Urinary bladder (tissue), 4 donors: ENCODE measurements around the gene PLA2G2F. TPM values are rescaled to one million over a fixed set of nuclear protein-coding genes. Genes with fewer than 3 reads are reported as not detected.

Source experiments
- DNase-seq: peaks from one replicate; pipeline ENCODE4 v3.0.0-alpha.2; 2015; ENCODE audit errors: extremely low spot score
- H3K27ac ChIP-seq: one replicate; pipeline ENCODE4 v1.5.1; 2013; ENCODE audit warnings: low read depth, mild to moderate bottlenecking, moderate library complexity
- H3K36me3 ChIP-seq: one replicate; pipeline ENCODE4 v1.6.1; 2013; ENCODE audit warnings: mild to moderate bottlenecking, moderate library complexity; ENCODE audit not compliant: insufficient read depth
- H3K4me1 ChIP-seq: one replicate; pipeline ENCODE4 v1.6.1; 2013; ENCODE audit warnings: mild to moderate bottlenecking, moderate library complexity; ENCODE audit not compliant: insufficient read depth
- H3K4me3 ChIP-seq: one replicate; pipeline ENCODE4 v1.5.1; 2013; ENCODE audit warnings: low read depth, low read length
- WGBS: extraction: QIAGEN DNeasy Blood & Tissue Kit; methylation state at CpG from one replicate; pipeline ENCODE4 v1.1.7; 2013; 5-methylcytosine and 5-hydroxymethylcytosine counted together
- polyA plus RNA-seq: library from polyadenylated mRNA; stranded (reverse); fragments of 200-250 nt; gene quantifications from one replicate; pipeline ENCODE4 v1.2.3, GENCODE V29; 2013
- total RNA-seq: library from RNA; depleted of rRNA; stranded (reverse); fragments of >200 nt; gene quantifications from one replicate; pipeline ENCODE4 v1.2.3, GENCODE V29; 2014
- donor health status: healthy with polysubstance abuse.
- donor health status: healthy.

Gene PLA2G2F, protein sequence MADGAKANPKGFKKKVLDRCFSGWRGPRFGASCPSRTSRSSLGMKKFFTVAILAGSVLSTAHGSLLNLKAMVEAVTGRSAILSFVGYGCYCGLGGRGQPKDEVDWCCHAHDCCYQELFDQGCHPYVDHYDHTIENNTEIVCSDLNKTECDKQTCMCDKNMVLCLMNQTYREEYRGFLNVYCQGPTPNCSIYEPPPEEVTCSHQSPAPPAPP
- total RNA-seq (1.3 TPM), polyA plus RNA-seq (2.6 TPM)

DNA sequence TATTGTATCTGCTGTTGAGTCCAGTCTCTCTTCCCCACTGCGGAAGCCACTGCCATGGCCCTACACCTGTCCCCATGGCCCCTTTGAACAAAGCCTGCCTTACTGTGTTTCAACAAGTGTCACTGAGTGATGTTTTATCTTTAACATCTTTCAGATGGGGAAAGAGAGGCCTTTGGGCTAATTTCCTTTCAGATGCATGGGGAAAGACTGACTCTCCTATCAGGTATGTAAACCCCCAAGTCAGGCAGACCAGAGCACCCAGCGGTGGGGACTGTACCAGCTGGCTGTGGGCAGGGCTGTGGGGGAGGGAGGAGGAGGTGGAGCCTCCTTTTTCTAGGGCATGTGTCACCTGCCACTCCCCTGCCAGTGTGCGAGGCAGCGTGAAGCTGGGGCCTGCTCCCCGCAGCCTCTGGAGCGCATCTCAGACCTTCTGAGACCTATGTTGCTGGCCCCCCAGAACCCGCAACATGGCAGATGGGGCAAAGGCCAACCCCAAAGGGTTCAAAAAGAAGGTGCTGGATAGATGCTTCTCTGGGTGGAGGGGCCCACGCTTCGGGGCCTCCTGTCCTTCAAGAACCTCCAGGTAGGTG lies at the start of gene PLA2G2F:
TSS of gene PLA2G2F (plus strand) at position 363 of the 590 bp plus-strand sequence. CDS start at position 468, 105 bp downstream.
- Histone ChIP-seq H3K4me3 (no peak within 1 kb of the TSS), H3K36me3 (no peaks in the 10 kb centered on the region), H3K4me1 (no peaks in the 10 kb centered on the region), H3K27ac (peak within 1 kb of the TSS; percentile 33)
- 90% methylated on average over 9 of the region's 9 CpGs for WGBS
- no peak for DNase-seq

- 90% methylated on average over 19 of the region's 19 CpGs for WGBS
- Histone ChIP-seq H3K4me3 (no peak overlapping the region), H3K4me1 (no peaks in the 10 kb centered on the region), H3K36me3 (no peaks in the 10 kb centered on the region), H3K27ac (no peak overlapping the region)
- DNase-seq: no peak
Observed at GRCh38 chr1:20089328-20090077, 49.6 kb upstream of the PLA2G2F start.

DNA sequence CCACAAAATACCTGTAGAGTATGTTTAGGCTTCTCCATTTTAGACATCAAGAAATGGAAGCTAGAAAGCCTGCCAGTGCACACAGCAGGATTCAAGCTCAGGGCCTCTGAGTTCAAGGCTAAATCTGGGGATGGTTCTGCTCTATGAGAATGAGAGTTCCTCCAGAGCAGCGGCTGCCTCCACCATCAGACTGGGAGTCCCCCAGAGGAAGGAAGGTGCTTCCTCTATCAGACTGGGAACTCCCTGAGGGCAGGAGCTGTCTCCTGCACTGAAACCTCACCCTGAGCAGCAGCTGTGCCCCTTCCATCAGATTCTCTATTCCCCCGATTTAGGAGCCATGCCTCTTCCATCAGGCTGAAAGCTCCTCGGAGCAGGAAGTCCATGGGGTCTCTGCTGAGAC lies 49.0 kb upstream of the PLA2G2F start:
- DNase-seq: no peak
- Histone ChIP-seq H3K36me3 (no peaks in the 10 kb centered on the region), H3K4me3 (no peak overlapping the region), H3K4me1 (no peaks in the 10 kb centered on the region), H3K27ac (no peak overlapping the region)
- 91% methylated on average over 3 of the region's 3 CpGs for WGBS

DNA sequence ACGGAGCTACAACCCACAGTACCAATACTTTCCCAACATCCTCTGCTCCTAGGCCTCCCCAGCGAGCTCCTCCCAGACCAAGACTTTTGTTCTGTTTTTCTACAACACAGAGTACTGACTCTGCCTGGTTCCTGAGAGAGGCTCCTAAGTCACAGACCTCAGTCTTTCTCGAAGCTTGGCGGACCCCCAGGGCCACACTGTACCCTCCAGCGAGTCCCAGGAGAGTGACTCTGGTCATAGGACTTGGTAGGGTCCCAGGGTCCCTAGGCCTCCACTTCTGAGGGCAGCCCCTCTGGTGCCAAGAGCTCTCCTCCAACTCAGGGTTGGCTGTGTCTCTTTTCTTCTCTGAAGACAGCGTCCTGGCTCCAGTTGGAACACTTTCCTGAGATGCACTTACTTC lies 48.5 kb upstream of the PLA2G2F start:
- WGBS: 90% methylated on average over 6 of the region's 6 CpGs
- no peaks in the 10 kb centered on the region for H3K4me1 ChIP-seq
- H3K27ac ChIP-seq: no peak overlapping the region
- H3K4me3 ChIP-seq: no peak overlapping the region
- DNase-seq: no peak
- H3K36me3 ChIP-seq: no peaks in the 10 kb centered on the region

DNA sequence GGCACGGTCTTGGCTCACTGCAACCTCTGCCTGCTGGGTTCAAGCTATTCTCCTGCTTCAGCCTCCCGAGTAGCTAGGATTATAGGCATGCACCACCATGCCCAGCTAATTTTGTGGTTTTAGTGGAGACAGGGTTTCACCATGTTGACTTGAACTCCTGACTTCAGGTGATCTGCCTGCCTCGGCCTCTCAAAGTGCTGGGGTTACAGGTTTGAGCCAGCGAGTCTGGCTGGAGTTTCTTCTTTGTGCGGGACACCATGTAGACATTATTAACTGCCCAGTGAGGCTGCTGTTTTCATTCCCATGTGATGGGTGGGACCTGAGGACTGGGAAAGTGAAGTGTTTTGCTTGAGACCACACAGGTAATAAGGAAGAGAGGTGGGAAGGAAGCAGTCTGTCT lies 45.8 kb upstream of the PLA2G2F start:
- 92% methylated on average over 5 of the region's 5 CpGs for WGBS
- no peaks in the 10 kb centered on the region for H3K4me1 ChIP-seq

GRCh38 chr1:20093940-20094391 lies 45.2 kb upstream of the PLA2G2F start:
- WGBS: 64% methylated on average over 5 of the region's 5 CpGs
- Histone ChIP-seq H3K27ac (no peak overlapping the region), H3K36me3 (no peaks in the 10 kb centered on the region), H3K4me1 (no peaks in the 10 kb centered on the region), H3K4me3 (no peak overlapping the region)
- no peak for DNase-seq

More for the DNA sequence above, 45.8 kb upstream of the PLA2G2F start:
- Histone ChIP-seq H3K36me3 (no peaks in the 10 kb centered on the region), H3K27ac (no peak overlapping the region), H3K4me3 (no peak overlapping the region)
- no peak for DNase-seq

DNA sequence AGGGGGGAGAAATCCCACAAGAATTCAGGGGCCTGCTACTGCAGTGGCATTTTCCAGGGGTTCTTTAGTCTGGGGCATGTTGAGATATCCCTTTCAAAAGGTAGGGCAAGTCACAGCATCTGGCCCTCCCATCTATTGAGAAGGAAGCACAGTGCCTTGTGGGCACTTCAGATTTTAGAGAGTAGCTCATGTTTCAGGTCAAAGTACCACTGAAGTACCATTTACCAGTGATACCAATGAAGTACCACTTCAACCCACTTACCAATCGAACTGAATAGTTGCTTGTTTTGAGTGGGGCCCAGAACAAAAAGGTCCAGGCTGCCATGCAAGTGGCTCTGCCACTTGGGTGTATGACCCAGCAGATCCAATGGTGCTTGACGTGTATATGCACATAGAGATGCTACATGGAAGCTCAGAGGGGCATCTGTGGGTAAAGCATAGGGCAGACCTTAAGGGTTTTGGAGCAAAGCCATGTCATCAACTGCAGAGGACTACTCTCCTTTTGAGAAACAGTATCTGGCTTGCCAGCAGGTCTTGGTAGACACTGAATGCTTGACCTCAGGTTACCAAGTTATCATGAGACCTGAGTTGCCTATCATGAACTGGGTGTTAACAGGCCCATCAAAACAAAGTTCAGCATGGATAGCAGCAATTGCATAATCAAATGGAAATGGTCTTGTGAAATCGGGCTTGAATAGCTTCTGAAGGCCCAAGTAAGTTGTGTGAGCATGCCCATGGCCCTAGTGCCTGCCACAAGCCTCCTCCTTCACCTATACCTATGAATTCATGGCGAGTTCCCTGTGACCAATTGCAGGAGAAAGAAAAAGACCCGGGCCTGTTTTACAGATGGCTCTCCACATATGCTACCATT lies 43.3 kb upstream of the PLA2G2F start:
- H3K4me1 ChIP-seq: no peaks in the 10 kb centered on the region
- H3K36me3 ChIP-seq: no peaks in the 10 kb centered on the region
- no peak overlapping the region for H3K4me3 ChIP-seq
- no peak for DNase-seq
- WGBS: 83% methylated on average over 5 of the region's 5 CpGs
- no peak overlapping the region for H3K27ac ChIP-seq

DNA sequence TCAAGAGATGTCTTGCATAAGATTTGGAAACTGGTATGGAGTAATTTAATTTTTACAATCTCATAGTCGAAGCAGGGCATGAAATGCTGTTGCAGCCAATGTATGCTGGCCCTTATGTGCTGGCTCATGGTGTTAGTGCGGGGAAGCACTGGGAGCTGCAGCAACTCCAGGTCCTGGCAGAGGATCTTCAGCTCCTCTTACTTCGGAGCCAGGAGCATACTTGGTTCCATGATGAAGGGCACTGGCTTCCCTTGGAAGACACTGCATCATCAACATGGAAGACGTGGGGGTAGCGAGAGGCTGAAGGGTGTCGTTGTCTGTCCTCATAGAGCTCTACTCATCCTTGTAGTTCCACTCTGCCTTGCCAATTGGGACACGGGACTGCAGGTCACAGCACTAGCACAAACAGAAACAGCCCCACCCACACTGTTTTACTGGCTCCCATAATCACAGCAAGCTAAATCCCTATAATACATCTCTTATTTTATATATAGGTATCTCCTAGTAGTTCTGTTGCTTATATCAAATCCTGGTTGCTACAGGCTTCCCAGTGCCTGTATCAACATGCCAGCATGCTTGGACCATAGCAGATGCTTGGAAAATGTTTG lies 42.2 kb upstream of the PLA2G2F start:
- Histone ChIP-seq H3K4me3 (no peak overlapping the region), H3K4me1 (no peaks in the 10 kb centered on the region), H3K36me3 (no peaks in the 10 kb centered on the region), H3K27ac (no peak overlapping the region)
- WGBS: 89% methylated on average over 7 of the region's 7 CpGs
- no peak for DNase-seq

- Histone ChIP-seq H3K4me1 (no peaks in the 10 kb centered on the region), H3K4me3 (no peak overlapping the region), H3K27ac (no peak overlapping the region), H3K36me3 (no peaks in the 10 kb centered on the region)
- 52% methylated on average over 3 of the region's 3 CpGs for WGBS
- no peak for DNase-seq
Observed at GRCh38 chr1:20099533-20099932, 39.6 kb upstream of the PLA2G2F start.

DNA sequence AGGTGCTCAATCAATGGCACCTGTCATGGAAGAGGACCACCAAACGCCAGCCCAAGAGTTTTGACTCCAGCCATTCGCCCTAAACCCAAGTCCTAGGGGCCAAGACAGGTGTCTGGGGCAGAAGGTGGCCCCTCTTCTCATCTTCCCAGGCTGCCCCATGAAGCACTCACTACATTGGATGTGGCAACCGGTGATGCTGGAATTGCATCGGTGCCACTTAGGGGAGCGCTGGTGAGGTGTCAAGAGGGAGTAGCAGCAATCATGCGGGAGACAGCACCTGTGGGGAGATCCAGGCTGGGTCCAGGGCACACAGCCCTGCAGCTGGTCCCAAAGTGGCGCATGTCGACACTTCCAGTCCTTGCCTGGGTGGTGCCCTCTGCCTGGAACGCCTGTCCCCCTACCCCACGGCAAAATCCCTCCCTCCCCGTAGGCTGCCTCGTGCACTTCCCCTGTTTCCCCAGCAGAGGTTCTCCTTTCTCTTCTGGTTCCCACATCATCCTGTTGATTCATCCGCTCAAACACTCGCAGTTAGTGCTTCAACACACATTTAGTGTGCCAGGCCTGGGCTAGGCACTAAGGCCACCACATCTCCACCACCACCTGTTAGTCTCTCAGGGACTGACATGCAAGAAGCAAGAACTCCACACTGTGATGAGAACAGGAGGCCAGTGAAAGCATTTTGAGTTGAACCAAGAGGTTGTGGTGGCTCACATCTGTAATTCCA lies 38.3 kb upstream of the PLA2G2F start:
- Histone ChIP-seq H3K4me1 (no peaks in the 10 kb centered on the region), H3K4me3 (no peak overlapping the region), H3K27ac (no peak overlapping the region), H3K36me3 (no peaks in the 10 kb centered on the region)
- DNase-seq: no peak
- WGBS: 51% methylated on average over 14 of the region's 14 CpGs

DNA sequence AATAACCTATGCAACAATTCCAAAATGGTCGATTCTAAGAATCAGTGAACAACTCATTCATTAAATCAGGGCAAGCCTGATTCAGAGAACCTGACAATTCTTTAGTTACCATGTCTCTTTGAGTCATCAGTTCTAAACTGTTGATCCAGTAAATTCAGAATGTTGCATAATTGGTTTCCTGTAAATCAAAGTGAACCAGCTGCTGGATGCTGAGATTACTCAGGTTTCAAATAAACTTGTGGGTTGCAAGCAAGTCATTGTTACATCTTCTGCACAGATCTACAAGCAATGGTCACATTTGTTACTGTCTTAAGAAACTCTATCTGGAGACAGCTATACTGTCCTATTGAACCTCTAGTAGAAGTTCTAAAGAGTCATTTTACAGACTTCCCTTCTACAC lies 36.2 kb upstream of the PLA2G2F start:
- DNase-seq: no peak
- WGBS: 64% methylated on average over 1 of the region's 1 CpG
- Histone ChIP-seq H3K36me3 (no peaks in the 10 kb centered on the region), H3K27ac (no peak overlapping the region), H3K4me1 (no peaks in the 10 kb centered on the region), H3K4me3 (no peak overlapping the region)

- DNase-seq: no peak
- H3K4me3 ChIP-seq: no peak overlapping the region
- H3K36me3 ChIP-seq: no peaks in the 10 kb centered on the region
- no peak overlapping the region for H3K27ac ChIP-seq
- WGBS: 25% methylated on average over 1 of the region's 1 CpG
- no peaks in the 10 kb centered on the region for H3K4me1 ChIP-seq
Observed at GRCh38 chr1:20105856-20106255, 33.3 kb upstream of the PLA2G2F start.
